ENCODE measurements around the gene CACNA1H. TPM values are rescaled to one million over a fixed set of nuclear protein-coding genes. Genes with fewer than 3 reads are reported as not detected.

The CACNA1H gene
- total and polyA plus RNA-seq, 2 of the 4 experiments (the other 2 are of a cell fraction), result 1.6 to 5.8 TPM

DNA sequence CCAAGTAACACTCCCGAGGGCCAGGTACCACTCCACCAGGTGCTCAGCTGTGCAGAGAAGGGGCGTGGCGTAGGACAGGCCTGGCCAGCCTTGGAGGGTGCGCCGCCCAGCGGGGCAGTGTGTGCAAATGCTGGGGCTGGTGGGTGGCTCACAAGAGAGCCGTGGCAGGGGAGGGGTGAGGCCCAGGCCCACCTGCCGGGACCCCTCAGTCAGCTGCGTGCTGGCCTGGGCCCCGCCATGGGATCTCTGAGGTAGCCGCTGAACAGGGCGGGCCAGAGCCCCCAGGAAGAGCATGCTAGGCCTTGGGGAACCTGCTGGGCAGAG, 63.4 kb downstream of the CACNA1H start:
- dilution Hi-C loops (cut with HindIII; ENCODE audit: low sequenced_read_pairs, unreplicated experiment) (no loop called here), intact Hi-C loops (cut with micrococcal nuclease) (no loop called here), in situ Hi-C loops (cut with MboI; ENCODE audit: low sequenced_read_pairs) (loop anchor here (25.0 kb wide), 1 partner anchor 404 kb away; the partner anchor contains the start of gene GNG13)
- TF ChIP-seq CTCF (conservative IDR thresholded peaks at IDR 0.05; ENCODE audit: low read depth, low read length) (no peak), MXI1 (IDR thresholded peaks at IDR 0.05; ENCODE audit: borderline replicate concordance, low read depth, low read length) (no peak), RFX5 (IDR thresholded peaks at IDR 0.05; ENCODE audit: low read depth, low read length) (no peak), BHLHE40 (IDR thresholded peaks at IDR 0.05; ENCODE audit: low read depth, low read length) (no peak), RAD21 (IDR thresholded peaks at IDR 0.05; ENCODE audit: low read length) (no peak), SMC3 (IDR thresholded peaks at IDR 0.05; ENCODE audit: low read depth, low read length) (no peak)
- CTCF ChIA-PET, result no interaction called here
- Histone ChIP-seq H3K9ac (ENCODE audit: low read depth, low read length) (no peak overlapping the region), H2AK5ac (ENCODE audit: low read depth, low read length) (no peak overlapping the region), H3K27ac (ENCODE audit: insufficient read depth, low read length) (no peak overlapping the region), H2BK120ac (ENCODE audit: low read depth, low read length) (no peak overlapping the region), H4K5ac (ENCODE audit: low read depth, low read length) (no peak overlapping the region), H3K18ac (ENCODE audit: low read depth, low read length) (no peak overlapping the region), H3K36me3 (ENCODE audit: control insufficient read depth, insufficient read depth, low read length) (peaks cover 4% of the 10 kb centered on the region; the same call in 1 of the 2 replicates), H3K4me2 (ENCODE audit: low read depth, low read length) (no peak overlapping the region), H2BK20ac (ENCODE audit: low read depth, low read length) (no peak overlapping the region), H3K4me3 (ENCODE audit: insufficient read depth, low read depth, low read length) (no peak overlapping the region), H3K4me1 (ENCODE audit: control insufficient read depth, insufficient read depth, low read length) (no peaks in the 10 kb centered on the region), H2AFZ (replicated peaks; ENCODE audit: low read length, poor library complexity) (no peak overlapping the region), H3K4ac (ENCODE audit: low read depth, low read length) (no peak overlapping the region), H4K20me1 (ENCODE audit: insufficient read depth, low read length) (no peaks in the 10 kb centered on the region), H4K91ac (ENCODE audit: insufficient read depth, low read depth, low read length) (no peak overlapping the region), H3K79me1 (ENCODE audit: low read depth in 1 of 2, low read length in 2 of 2) (no peaks in the 10 kb centered on the region), H2BK5ac (ENCODE audit: low read depth, low read length, poor library complexity, severe bottlenecking) (no peak overlapping the region), H4K8ac (ENCODE audit: low read depth in 2 of 2, low read length in 2 of 2) (no peak overlapping the region), H3K9me3 (ENCODE audit: control insufficient read depth, insufficient read depth, low read length) (no peaks in the 10 kb centered on the region), H3K23ac (ENCODE audit: low read depth, low read length) (no peak overlapping the region), H3K27me3 (ENCODE audit: control insufficient read depth, insufficient read depth, low read length) (no peaks in the 10 kb centered on the region), H2BK15ac (ENCODE audit: low read depth, low read length) (no peak overlapping the region), H3K14ac (replicated peaks; ENCODE audit: low read depth, low read length) (no peak overlapping the region), H3K9me1 (ENCODE audit: insufficient read depth, low read length) (no peaks in the 10 kb centered on the region), H2AK9ac (replicated peaks; ENCODE audit: low read depth, low read length, poor library complexity) (no peak overlapping the region), H3K56ac (ENCODE audit: extremely low read depth, insufficient read depth, low read length) (no peak overlapping the region)
- POLR2A ChIA-PET (ENCODE audit: unreplicated experiment), result no interaction called here
- no peak for ATAC-seq (ENCODE audit: low read depth)
- BruUV-seq (replicated peaks), result no TSS peak
- no peak for DNase-seq
- 77% methylated on average over 5 of the region's 12 CpGs; no CpG with 5 or more reads in 1 of the 2 experiments for WGBS, 2 experiments (ENCODE audit: extremely low coverage in 2 of 2, insufficient read length in 1 of 2)
